Measurements from ENCODE around the gene RPS13. TPM values are rescaled to one million over a fixed set of nuclear protein-coding genes. Genes with fewer than 3 reads are reported as not detected.
A peak's percentile ranks its signal among the peaks of the same experiment; 100 is the strongest.
"Not testable (repeated sequence)": the region's sequence is repeated elsewhere in the genome, so short reads cannot be mapped to it uniquely, and the experiment has no call there.

RPS13 gene
- total and polyA plus RNA-seq, 12 donors, result 641 to 1,399 (median 750) TPM

DNA sequence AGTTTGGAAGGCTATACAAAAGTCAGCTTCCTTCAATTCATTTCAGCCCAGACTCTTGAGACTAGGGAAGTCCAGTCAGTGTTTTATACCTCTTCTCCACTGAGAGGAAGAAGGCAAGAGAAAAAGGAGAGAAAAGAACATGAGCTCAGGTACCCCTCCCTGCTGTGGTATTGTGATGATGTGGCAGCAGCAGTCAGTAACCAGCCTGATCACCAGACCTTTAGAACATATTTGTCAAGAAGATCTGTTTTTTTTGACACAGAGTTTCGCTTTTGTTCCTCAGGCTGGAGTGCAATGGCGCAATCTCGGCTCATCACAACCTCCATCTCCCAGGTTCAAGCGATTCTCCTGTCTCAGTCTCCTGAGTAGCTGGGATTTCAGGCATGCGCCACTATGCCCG, 21.2 kb upstream of the RPS13 start:
- Histone ChIP-seq H3K9me3 (replicated peaks in 1 of 3) (no peaks in the 10 kb centered on the region), H3K4me3 (no peak overlapping the region), H3K4me1 (replicated peaks in 1 of 2) (no peaks in the 10 kb centered on the region), H3K27ac (peak overlapping the region in 3 of 5 donors; percentile 12 to 57 (median 39)), H3K36me3 (replicated peaks in 1 of 2) (peaks cover 0 to 54% of the 10 kb centered on the region in 2 donors), H3K27me3 (no peaks in the 10 kb centered on the region)
- peak in 1 of 7 donors; percentile 15 for DNase-seq
- TF ChIP-seq, protein P1, sequence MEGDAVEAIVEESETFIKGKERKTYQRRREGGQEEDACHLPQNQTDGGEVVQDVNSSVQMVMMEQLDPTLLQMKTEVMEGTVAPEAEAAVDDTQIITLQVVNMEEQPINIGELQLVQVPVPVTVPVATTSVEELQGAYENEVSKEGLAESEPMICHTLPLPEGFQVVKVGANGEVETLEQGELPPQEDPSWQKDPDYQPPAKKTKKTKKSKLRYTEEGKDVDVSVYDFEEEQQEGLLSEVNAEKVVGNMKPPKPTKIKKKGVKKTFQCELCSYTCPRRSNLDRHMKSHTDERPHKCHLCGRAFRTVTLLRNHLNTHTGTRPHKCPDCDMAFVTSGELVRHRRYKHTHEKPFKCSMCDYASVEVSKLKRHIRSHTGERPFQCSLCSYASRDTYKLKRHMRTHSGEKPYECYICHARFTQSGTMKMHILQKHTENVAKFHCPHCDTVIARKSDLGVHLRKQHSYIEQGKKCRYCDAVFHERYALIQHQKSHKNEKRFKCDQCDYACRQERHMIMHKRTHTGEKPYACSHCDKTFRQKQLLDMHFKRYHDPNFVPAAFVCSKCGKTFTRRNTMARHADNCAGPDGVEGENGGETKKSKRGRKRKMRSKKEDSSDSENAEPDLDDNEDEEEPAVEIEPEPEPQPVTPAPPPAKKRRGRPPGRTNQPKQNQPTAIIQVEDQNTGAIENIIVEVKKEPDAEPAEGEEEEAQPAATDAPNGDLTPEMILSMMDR (IDR thresholded peaks at IDR 0.05), result no peak
- no peak for TF ChIP-seq POLR2A (IDR thresholded peaks at IDR 0.05)
- intact Hi-C loops (cut with DNase I), result no loop called here
- 84 to 92% (median 91%) methylated on average over 6 of the region's 6 CpGs for WGBS, 4 donors

GRCh38 chr11:17098038-17098437, 20.6 kb upstream of the RPS13 start:
- Histone ChIP-seq H3K27ac (peak overlapping the region in 3 of 5 donors; percentile 12 to 57 (median 39)), H3K4me1 (replicated peaks in 1 of 2) (no peaks in the 10 kb centered on the region), H3K4me3 (no peak overlapping the region), H3K27me3 (no peaks in the 10 kb centered on the region), H3K9me3 (replicated peaks in 1 of 3) (no peaks in the 10 kb centered on the region), H3K36me3 (replicated peaks in 1 of 2) (peaks cover 0 to 53% of the 10 kb centered on the region in 2 donors)
- no peak for TF ChIP-seq POLR2A (IDR thresholded peaks at IDR 0.05)
- TF ChIP-seq, protein P1 (IDR thresholded peaks at IDR 0.05), result no peak
- DNase-seq, result no peak
- intact Hi-C loops (cut with DNase I), result no loop called here
- WGBS, 4 donors, result 71 to 92% (median 76%) methylated on average over 1 of the region's 1 CpG

GRCh38 chr11:17085976-17086375, 8.5 kb upstream of the RPS13 start:
- intact Hi-C loops (cut with DNase I), result loop anchor here in 1 of 2 donors (10.0 kb wide), 1 partner anchor 119 kb away; the partner anchor contains the start of gene PIK3C2A
- not testable (repeated sequence) for H3K4me3 ChIP-seq; H3K9me3 ChIP-seq (replicated peaks in 1 of 3); H3K27ac ChIP-seq; H3K27me3 ChIP-seq; H3K4me1 ChIP-seq (replicated peaks in 1 of 2); DNase-seq
- peaks cover 0 to 35% of the 10 kb centered on the region in 2 donors for H3K36me3 ChIP-seq (replicated peaks in 1 of 2)
- WGBS, 4 donors, result 81 to 88% (median 84%) methylated on average over 15 to 16 of the region's 16 CpGs

DNA sequence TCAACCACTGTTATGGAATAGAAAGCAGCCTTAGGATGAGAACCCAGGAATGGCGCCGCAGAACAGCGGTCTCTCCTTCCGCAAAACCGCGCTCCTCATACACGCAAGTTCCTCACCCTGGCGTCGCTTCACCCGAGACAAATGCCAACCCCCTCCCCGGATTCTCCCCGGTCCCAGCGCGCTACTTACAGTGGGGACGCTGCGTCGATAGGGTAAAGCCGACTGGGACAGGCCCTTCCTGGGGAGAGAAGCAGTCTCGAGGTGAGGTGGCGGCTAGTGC, 287 bp downstream of the RPS13 start:
- peaks cover 13 to 36% of the 10 kb centered on the region in 2 donors for H3K4me1 ChIP-seq (replicated peaks in 1 of 2)
- peak overlapping the region; percentile 31 to 95 (median 91) for H3K4me3 ChIP-seq
- TF ChIP-seq, protein P1 (IDR thresholded peaks at IDR 0.05), result no peak
- no peak for TF ChIP-seq POLR2A (IDR thresholded peaks at IDR 0.05)
- peak overlapping the region; percentile 74 to 99 (median 92) for H3K27ac ChIP-seq
- H3K9me3 ChIP-seq (replicated peaks in 1 of 3), result no peaks in the 10 kb centered on the region
- H3K27me3 ChIP-seq, result no peaks in the 10 kb centered on the region
- WGBS, 4 donors, result 0 to 1% (median 1%) methylated on average over 2 to 20 of the region's 20 CpGs
- peak in 1 of 7 donors; percentile 77 for DNase-seq
- intact Hi-C loops (cut with DNase I), result loop anchor here in 1 of 2 donors (5.0 kb wide), 1 partner anchor 130 kb away; the partner anchor contains the start of gene PIK3C2A
- peaks cover 0 to 31% of the 10 kb centered on the region in 2 donors for H3K36me3 ChIP-seq (replicated peaks in 1 of 2)

All from adrenal gland (tissue), 12 donors.